Neural progenitor cell (in vitro differentiated cells): ENCODE data around the gene IDUA.

Experiments
- CTCF ChIP-seq: fragments of 200-600 bp; sonication (generic); IDR thresholded peaks from 2 replicates; pipeline ENCODE4 v1.5.1; 2017; ENCODE audit warnings: antibody characterized with exemption, mild to moderate bottlenecking
- EZH2 ChIP-seq: fragments of 200-600 bp; sonication (generic); IDR thresholded peaks from 2 replicates; pipeline ENCODE4 v1.6.1; 2017; ENCODE audit warnings: antibody characterized with exemption, mild to moderate bottlenecking, moderate library complexity

DNA sequence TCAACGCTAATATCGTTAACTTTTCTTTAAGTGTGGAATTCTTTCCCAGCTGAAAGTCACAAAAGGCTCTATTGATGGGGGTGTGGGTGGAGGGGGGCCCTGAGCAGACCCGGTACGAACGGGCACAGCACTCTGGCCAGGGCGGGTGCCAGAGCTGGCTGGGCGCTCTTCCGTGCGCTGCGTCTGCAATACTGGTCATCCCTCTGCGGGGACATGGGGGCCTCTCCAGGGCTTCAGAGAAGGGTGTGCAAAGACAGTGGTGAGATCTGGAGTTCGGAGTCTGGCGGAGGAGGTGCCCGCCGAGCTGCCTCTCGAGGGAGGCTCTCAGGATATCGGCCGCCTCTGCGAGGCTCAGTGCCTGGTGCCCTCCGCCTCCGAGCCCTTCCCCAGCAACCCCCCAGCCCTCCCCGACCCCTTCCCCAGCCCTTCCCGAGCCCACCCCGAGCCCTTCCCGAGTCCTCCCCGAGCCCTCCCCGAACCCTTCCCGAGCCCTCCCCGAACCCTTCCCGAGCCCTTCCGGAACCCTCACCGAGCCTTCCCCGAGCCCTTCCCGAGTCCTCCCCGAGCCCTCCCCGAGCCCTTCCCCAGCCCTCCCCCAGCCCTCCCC, 58.9 kb downstream of the IDUA start:
- TF ChIP-seq CTCF (no peak), EZH2 (no peak)
